Kidney (tissue), 14 donors: Measurements from ENCODE around the gene DCHS1. TPM values are rescaled to one million over a fixed set of nuclear protein-coding genes. Genes with fewer than 3 reads are reported as not detected.

Experiments used
- DNase-seq, 5 donors: peaks; one replicate each; pipeline ENCODE4 v3.0.0-alpha.2; 2013 to 2020
- FAIRE-seq: peaks from 2 replicates; lab custom pipeline; 2012; peaks lifted over from hg19 to GRCh38; lab: Jason Lieb, UNC
- H3K27ac ChIP-seq, 2 donors: one replicate each; pipeline ENCODE4 v1.7.0; 2013; ENCODE audit warnings: low read depth in 2 of 2, low read length in 2 of 2, inconsistent platforms in 1 of 2
- H3K27me3 ChIP-seq: one replicate; pipeline ENCODE4 v1.7.1; 2013; ENCODE audit warnings: low read length, inconsistent platforms; ENCODE audit not compliant: control insufficient read depth, insufficient read depth
- H3K36me3 ChIP-seq, 3 donors: one replicate each; pipeline versions ENCODE4 v1.7.0 to v1.7.1; 2013; ENCODE audit warnings: low read length in 3 of 3, control low read depth in 1 of 3, inconsistent platforms in 1 of 3; ENCODE audit not compliant: insufficient read depth in 3 of 3, control insufficient read depth in 2 of 3
- H3K4me1 ChIP-seq, 3 donors: one replicate each; pipeline versions ENCODE4 v1.7.0 to v1.7.1; 2013; ENCODE audit warnings: low read length in 3 of 3, inconsistent platforms in 1 of 3, low read depth in 1 of 3; ENCODE audit not compliant: control insufficient read depth in 2 of 3, insufficient read depth in 2 of 3
- H3K4me3 ChIP-seq, 3 donors: one replicate each; pipeline versions ENCODE4 v1.7.0 to v1.8.1; 2013; ENCODE audit warnings: low read length in 3 of 3, control low read depth in 1 of 3, inconsistent platforms in 1 of 3
- H3K9ac ChIP-seq, 3 donors: one replicate each; pipeline versions ENCODE4 v1.7.0 to v1.7.1; 2013; ENCODE audit warnings: low read length in 3 of 3, control low read depth in 1 of 3, inconsistent platforms in 1 of 3
- H3K9me3 ChIP-seq, 3 donors: one replicate each; pipeline versions ENCODE4 v1.7.0 to v1.7.1; 2013; ENCODE audit warnings: low read length in 3 of 3, control low read depth in 1 of 3, inconsistent platforms in 1 of 3; ENCODE audit not compliant: control insufficient read depth in 2 of 3, insufficient read depth in 1 of 3
- intact Hi-C: fragments of 100-400 bp; cut with DNase I; formaldehyde crosslinking; loops from one replicate; pipeline ENCODE4 v1.11.1; 2022
- polyA plus RNA-seq: library from polyadenylated mRNA; stranded (reverse); fragments of 350-450 nt; fragmentation: Illumina TruSeq; extraction: RNeasy Lipid Tissue Mini Kit (QIAGEN cat#74804); gene quantifications from one replicate; pipeline ENCODE4 v1.2.3, GENCODE V29; 2014; ENCODE audit warnings: low read depth, low replicate concordance; ENCODE audit not compliant: insufficient read depth
- total RNA-seq: library from RNA; stranded (reverse); fragmentation: NEBNext Ultra II Directional; extraction: Animal tissue kit (Norgen Biotek cat#: 25700); gene quantifications from one replicate; pipeline ENCODE4 v1.2.1, GENCODE V29; 2021
- TF ChIP-seq, protein P1 (sequence below): IDR thresholded peaks from 3 replicates; pipeline ENCODE4 v1.5.1; 2012; ENCODE audit warnings: mild to moderate bottlenecking, moderate library complexity, borderline replicate concordance; ENCODE audit not compliant: insufficient read depth; ENCODE audit errors: extremely low read depth
- donor health status: control.
- donor health status: control.
- donor health status: control.
- donor health status: control.
- donor health status: control.
- donor health status: DM: yes; HTN: yes; CAD: no.
- donor health status: Normal renal cell carcinoma (clear cell type).

Gene DCHS1
- total and polyA plus RNA-seq, 2 donors from 2014 or later, result 2.4 to 17.0 TPM

DNA sequence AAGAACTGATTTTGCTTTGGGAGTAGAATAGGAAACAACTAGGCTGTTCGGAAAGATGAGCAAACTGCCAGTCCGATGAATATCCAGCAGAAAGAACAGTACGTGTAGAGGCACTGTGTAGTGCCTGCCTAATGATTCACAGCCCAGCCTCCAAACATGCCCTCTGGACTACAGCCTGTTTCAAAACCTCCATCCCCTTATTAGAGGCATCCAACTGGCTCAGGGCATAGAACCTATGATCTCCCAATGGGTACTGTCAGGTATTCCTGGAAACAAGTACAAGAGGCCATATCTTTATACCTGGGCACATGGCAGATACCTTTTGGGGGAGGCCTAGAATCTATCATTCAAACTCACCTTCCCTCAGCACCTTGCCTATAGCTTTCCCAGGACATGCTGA lies 57.1 kb downstream of the DCHS1 start:
- intact Hi-C loops, result no loop called here
- peaks cover 3 to 29% (median 24%) of the 10 kb centered on the region in 3 donors for H3K36me3 ChIP-seq
- no peak for DNase-seq
- no peak for FAIRE-seq
- no peak overlapping the region for H3K4me3 ChIP-seq
- no peak overlapping the region for H3K27ac ChIP-seq
- H3K9me3 ChIP-seq, result no peaks in the 10 kb centered on the region
- no peak overlapping the region for H3K9ac ChIP-seq
- peaks cover 0 to 11% (median 9%) of the 10 kb centered on the region in 3 donors for H3K4me1 ChIP-seq
- TF ChIP-seq, protein P1, sequence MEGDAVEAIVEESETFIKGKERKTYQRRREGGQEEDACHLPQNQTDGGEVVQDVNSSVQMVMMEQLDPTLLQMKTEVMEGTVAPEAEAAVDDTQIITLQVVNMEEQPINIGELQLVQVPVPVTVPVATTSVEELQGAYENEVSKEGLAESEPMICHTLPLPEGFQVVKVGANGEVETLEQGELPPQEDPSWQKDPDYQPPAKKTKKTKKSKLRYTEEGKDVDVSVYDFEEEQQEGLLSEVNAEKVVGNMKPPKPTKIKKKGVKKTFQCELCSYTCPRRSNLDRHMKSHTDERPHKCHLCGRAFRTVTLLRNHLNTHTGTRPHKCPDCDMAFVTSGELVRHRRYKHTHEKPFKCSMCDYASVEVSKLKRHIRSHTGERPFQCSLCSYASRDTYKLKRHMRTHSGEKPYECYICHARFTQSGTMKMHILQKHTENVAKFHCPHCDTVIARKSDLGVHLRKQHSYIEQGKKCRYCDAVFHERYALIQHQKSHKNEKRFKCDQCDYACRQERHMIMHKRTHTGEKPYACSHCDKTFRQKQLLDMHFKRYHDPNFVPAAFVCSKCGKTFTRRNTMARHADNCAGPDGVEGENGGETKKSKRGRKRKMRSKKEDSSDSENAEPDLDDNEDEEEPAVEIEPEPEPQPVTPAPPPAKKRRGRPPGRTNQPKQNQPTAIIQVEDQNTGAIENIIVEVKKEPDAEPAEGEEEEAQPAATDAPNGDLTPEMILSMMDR, result no peak
- no peaks in the 10 kb centered on the region for H3K27me3 ChIP-seq

DNA sequence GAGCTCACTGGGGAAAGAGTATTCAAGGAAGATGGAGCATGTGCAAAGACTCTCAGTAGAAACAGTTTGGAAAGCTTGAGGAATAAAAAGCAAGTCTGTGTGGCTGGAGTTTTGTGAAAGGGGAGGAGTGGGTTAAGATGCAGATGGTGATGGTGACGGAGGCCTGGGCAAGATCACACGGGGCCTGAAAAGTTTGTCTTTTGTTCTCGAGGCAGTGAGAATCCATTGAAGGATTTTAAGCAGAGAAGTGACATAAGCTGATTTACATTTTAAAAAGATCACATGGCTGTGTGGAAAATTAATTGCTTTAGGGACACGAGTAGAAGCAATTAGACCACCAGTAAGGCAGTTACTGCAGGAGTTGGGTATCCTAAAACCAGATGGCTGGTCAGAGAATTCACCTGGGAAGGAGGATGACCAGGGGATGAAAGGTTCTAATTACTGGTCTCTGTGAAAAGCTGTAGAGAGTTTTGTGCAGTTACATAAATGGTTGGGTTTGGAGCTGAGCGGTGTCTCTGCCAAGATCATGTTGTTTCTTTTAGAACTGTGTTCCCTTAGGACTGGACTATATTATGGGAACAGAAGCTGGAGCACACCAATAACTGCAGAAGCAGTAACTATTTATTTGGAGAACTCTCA lies 59.3 kb downstream of the DCHS1 start:
- TF ChIP-seq, protein P1, result no peak
- no peak overlapping the region for H3K9ac ChIP-seq
- H3K4me3 ChIP-seq, result no peak overlapping the region
- H3K27me3 ChIP-seq, result no peaks in the 10 kb centered on the region
- peaks cover 3 to 38% (median 27%) of the 10 kb centered on the region in 3 donors for H3K36me3 ChIP-seq
- H3K4me1 ChIP-seq, result peaks cover 0 to 9% (median 0%) of the 10 kb centered on the region in 3 donors
- no peaks in the 10 kb centered on the region for H3K9me3 ChIP-seq
- H3K27ac ChIP-seq, result no peak overlapping the region
- intact Hi-C loops, result no loop called here
- FAIRE-seq, result no peak
- no peak for DNase-seq

DNA sequence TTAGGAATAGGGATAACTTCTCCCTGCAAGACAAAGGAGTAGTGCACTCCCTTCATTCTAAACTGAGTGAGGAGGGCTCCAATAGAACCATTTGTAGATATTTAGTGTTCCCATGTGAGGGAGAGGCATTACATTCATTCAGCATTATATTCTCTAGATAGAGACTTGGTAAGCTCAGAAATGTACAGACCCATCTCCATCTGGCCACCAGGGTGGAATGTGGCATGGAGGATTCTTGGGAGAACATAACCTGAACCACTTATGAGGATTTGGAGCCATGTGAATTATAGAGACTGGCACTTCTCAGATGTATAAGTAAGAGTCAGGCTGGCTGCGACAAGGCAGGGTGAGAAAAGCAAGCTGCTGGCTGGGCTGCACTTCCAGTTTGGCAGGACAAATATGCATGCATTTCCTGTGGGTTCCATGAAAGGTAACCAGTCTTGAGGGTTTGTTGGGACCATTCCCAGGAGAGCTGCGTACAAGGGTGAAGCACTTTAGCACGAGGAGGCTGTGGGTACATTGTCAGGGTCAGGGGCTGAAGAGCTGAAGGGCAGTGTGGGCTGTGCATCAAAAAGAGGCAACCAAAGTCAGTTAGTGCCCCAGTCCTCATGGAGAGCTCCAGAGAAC lies 61.4 kb downstream of the DCHS1 start:
- no peak for FAIRE-seq
- Histone ChIP-seq H3K9ac (no peak overlapping the region), H3K27ac (no peak overlapping the region), H3K27me3 (no peaks in the 10 kb centered on the region), H3K36me3 (peaks cover 0 to 21% (median 10%) of the 10 kb centered on the region in 3 donors), H3K4me3 (no peak overlapping the region), H3K9me3 (no peaks in the 10 kb centered on the region), H3K4me1 (peaks cover 0 to 6% (median 0%) of the 10 kb centered on the region in 3 donors)
- intact Hi-C loops, result no loop called here
- no peak for DNase-seq
- TF ChIP-seq, protein P1, result no peak
